ENCODE results near the gene KSR2.

Gene KSR2

GRCh38 chr12:117590386-117590785 lies 378.4 kb downstream of the KSR2 start:
- H3K4me3 ChIP-seq (replicated peaks in 1 of 2; ENCODE audit: low read depth in 2 of 2, low read length in 2 of 2): no peak overlapping the region
- DNase-seq (ENCODE audit: low read depth in 2 of 2): no peak
- TF ChIP-seq CTCF (IDR thresholded peaks at IDR 0.05; ENCODE audit: low read depth, low read length): no peak

- DNase-seq (ENCODE audit: low read depth in 2 of 2): no peak
- TF ChIP-seq CTCF (IDR thresholded peaks at IDR 0.05; ENCODE audit: low read depth, low read length): no peak
- H3K4me3 ChIP-seq (replicated peaks in 1 of 2; ENCODE audit: low read depth in 2 of 2, low read length in 2 of 2): no peak overlapping the region
These were observed 379.8 kb downstream of the KSR2 start for GRCh38 chr12:117589021-117589420.

DNA sequence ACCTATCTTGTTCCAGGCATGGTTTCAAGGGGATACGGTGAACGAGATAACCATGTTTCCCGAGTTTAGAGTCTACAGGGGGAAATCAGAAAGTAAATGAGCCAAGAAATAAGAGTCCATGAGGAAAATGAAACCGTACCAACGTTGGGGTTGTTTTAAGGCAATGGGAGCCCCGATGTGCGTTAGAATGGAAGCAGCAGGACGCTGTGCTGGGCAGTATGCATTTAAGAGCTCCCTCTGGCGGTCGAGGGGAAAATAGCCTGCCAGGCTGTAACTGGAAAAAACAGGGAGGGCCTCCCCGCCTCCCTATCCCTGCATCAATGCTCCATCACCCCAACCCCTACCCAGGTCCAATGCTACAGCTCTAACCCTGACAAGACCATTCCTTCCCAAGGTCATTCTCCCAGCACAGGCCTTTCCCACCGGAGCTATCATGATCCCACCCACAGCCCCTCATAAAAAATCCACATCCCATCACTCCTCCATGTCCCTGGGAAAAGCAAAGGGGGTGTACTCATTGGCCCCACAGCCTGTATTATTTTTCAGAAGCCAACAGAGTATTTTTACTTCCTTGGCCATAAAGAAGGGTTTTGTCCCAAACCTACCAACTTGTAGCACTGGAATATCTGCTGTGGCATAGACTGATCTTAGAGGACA lies 381.0 kb downstream of the KSR2 start:
- DNase-seq (ENCODE audit: low read depth in 2 of 2): peak; percentile 25 to 33
- peak; percentile 71 for TF ChIP-seq CTCF (IDR thresholded peaks at IDR 0.05; ENCODE audit: low read depth, low read length)
- H3K4me3 ChIP-seq (replicated peaks in 1 of 2; ENCODE audit: low read depth in 2 of 2, low read length in 2 of 2): no peak overlapping the region

- no peak for DNase-seq (ENCODE audit: low read depth in 2 of 2)
- TF ChIP-seq CTCF (IDR thresholded peaks at IDR 0.05; ENCODE audit: low read depth, low read length): no peak
- no peak overlapping the region for H3K4me3 ChIP-seq (replicated peaks in 1 of 2; ENCODE audit: low read depth in 2 of 2, low read length in 2 of 2)
These were observed 385.0 kb downstream of the KSR2 start for GRCh38 chr12:117583677-117584225.

- DNase-seq (ENCODE audit: low read depth in 2 of 2): no peak
- H3K4me3 ChIP-seq (replicated peaks in 1 of 2; ENCODE audit: low read depth in 2 of 2, low read length in 2 of 2): no peak overlapping the region
- no peak for TF ChIP-seq CTCF (IDR thresholded peaks at IDR 0.05; ENCODE audit: low read depth, low read length)
These were observed 385.7 kb downstream of the KSR2 start for GRCh38 chr12:117583092-117583491.

DNA sequence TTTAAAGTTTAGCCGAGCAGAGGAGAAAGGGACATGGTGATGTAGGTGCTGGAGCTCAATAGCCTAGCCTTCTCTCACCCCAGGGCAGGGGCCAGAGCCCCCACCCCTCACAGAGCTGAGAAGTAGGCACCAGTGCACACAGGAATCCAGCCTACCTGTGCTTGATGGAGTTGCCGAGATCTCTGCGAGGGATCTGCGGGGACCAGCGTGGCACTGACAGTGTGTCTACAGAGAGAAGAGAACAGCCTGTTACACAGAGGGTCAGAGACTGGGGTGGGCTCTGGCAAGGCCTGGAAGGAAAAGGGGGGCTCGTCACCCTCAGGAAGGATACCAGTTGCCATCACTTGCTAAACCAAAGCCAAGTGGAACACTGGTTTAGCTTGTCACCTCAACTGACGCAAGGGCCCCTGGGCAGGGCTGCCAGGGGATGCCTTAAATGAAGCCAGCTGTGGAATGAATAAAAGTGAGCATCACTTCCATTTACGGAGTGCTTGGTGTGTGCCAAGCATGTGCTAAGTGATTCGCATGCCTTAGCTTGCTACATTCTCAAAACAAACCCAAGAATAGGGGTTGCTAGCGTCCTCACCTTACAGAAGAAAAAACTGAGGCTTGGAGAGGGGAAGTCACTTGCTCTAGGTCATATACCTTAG lies 386.5 kb downstream of the KSR2 start:
- no peak for DNase-seq (ENCODE audit: low read depth in 2 of 2)
- TF ChIP-seq CTCF (IDR thresholded peaks at IDR 0.05; ENCODE audit: low read depth, low read length): no peak
- no peak overlapping the region for H3K4me3 ChIP-seq (replicated peaks in 1 of 2; ENCODE audit: low read depth in 2 of 2, low read length in 2 of 2)
